Natural killer cell (primary cell): ENCODE measurements around the gene SUN3. TPM values are rescaled to one million over a fixed set of nuclear protein-coding genes. Genes with fewer than 3 reads are reported as not detected.

Experiments
- ATAC-seq, 3 donors: fragments of 150-1000 bp in 2 of 3; fragments of 200-7000 bp in 1 of 3; cut with Tn5 transposase; 1 replicate in 1 of 3; 2 replicates in 2 of 3; pipeline ENCODE4 v1.10.0; 2021; ENCODE audit warnings: mild to moderate bottlenecking in 2 of 3, moderate library complexity in 2 of 3
- DNase-seq, 2 donors: peaks; one replicate each; pipeline versions ENCODE4 v3.0.0 to v3.0.0-alpha.2; 2013 to 2021; ENCODE audit warnings: mixed read lengths in 1 of 2
- H3K27ac ChIP-seq: one replicate; pipeline ENCODE4 v1.5.1; 2013; ENCODE audit warnings: mild to moderate bottlenecking, low read length
- H3K27me3 ChIP-seq: one replicate; pipeline ENCODE4 v1.6.1; 2013; ENCODE audit warnings: low read length; ENCODE audit not compliant: control insufficient read depth, insufficient read depth
- H3K36me3 ChIP-seq: one replicate; pipeline ENCODE4 v1.6.1; 2013; ENCODE audit warnings: low read length; ENCODE audit not compliant: control insufficient read depth, insufficient read depth
- H3K4me1 ChIP-seq: one replicate; pipeline ENCODE4 v1.6.1; 2013; ENCODE audit warnings: low read length; ENCODE audit not compliant: control insufficient read depth, insufficient read depth
- H3K4me3 ChIP-seq: one replicate; pipeline ENCODE4 v1.5.1; 2013; ENCODE audit warnings: low read length
- H3K9me3 ChIP-seq: one replicate; pipeline ENCODE4 v1.6.1; 2013; ENCODE audit warnings: low read length; ENCODE audit not compliant: control insufficient read depth, insufficient read depth
- H3K27ac Mint-ChIP-seq, 2 donors: one replicate each; pipeline ENCODE4 v1.8.0; 2022; ENCODE audit warnings: mild to moderate bottlenecking in 2 of 2, mixed read lengths in 2 of 2, moderate library complexity in 1 of 2
- H3K27me3 Mint-ChIP-seq, 2 donors: one replicate each; pipeline ENCODE4 v1.8.0; 2022; ENCODE audit warnings: low read depth in 2 of 2, mixed read lengths in 2 of 2
- H3K36me3 Mint-ChIP-seq: one replicate; pipeline ENCODE4 v1.8.0; 2022; ENCODE audit warnings: mixed read lengths
- H3K4me1 Mint-ChIP-seq, 2 donors: one replicate each; pipeline ENCODE4 v1.8.0; 2022; ENCODE audit warnings: mixed read lengths in 2 of 2
- H3K4me3 Mint-ChIP-seq: one replicate; pipeline ENCODE4 v1.8.0; 2022; ENCODE audit warnings: mild to moderate bottlenecking, moderate library complexity, mixed read lengths
- H3K9me3 Mint-ChIP-seq, 2 donors: one replicate each; pipeline ENCODE4 v1.8.0; 2022; ENCODE audit warnings: mixed read lengths in 2 of 2
- CTCF ChIP-seq: fragments of 200-600 bp; IDR thresholded peaks from one replicate; pipeline ENCODE4 v1.8.0; 2022; ENCODE audit warnings: antibody characterized with exemption
- WGBS: methylation state at CpG from one replicate; pipeline ENCODE4 v1.1.7; 2013; ENCODE audit warnings: missing lambda C conversion rate; ENCODE audit not compliant: insufficient coverage; 5-methylcytosine and 5-hydroxymethylcytosine counted together
- intact Hi-C: fragments of 100-400 bp; cut with micrococcal nuclease; formaldehyde crosslinking; loops from one replicate; pipeline ENCODE4 v1.14.2; 2022
- total RNA-seq, 4 donors: library from RNA; stranded (reverse); fragments of 120-200 nt in 1 of 4; gene quantifications; one replicate each; pipeline versions ENCODE4 v1.2.3 to v1.2.4, GENCODE V29; 2013 to 2022

Gene SUN3
- total RNA-seq, 3 donors from 2014 or later (not counting 1 experiment from before 2014, with no cell fraction given), result 1.3 TPM; not detected in 2

GRCh38 chr7:47941136-47941844 lies 87.6 kb downstream of the SUN3 start:
- no peaks in the 10 kb centered on the region for H3K36me3 Mint-ChIP-seq
- no peak for ATAC-seq
- intact Hi-C loops, result no loop called here

GRCh38 chr7:47940088-47941013 lies 88.6 kb downstream of the SUN3 start:
- Histone ChIP-seq H3K36me3 (no peaks in the 10 kb centered on the region), H3K9me3 (no peaks in the 10 kb centered on the region), H3K27me3 (no peaks in the 10 kb centered on the region), H3K4me1 (peaks cover 13% of the 10 kb centered on the region), H3K27ac (no peak overlapping the region), H3K4me3 (no peak overlapping the region)
- DNase-seq (no peak), ATAC-seq (no peak)
- Mint-ChIP-seq H3K27ac (no peak overlapping the region), H3K4me1 (no peaks in the 10 kb centered on the region), H3K36me3 (no peaks in the 10 kb centered on the region), H3K27me3 (no peaks in the 10 kb centered on the region), H3K9me3 (no peaks in the 10 kb centered on the region), H3K4me3 (no peak overlapping the region)
- no peak for TF ChIP-seq CTCF
- 94% methylated on average over 14 of the region's 14 CpGs for WGBS
- intact Hi-C loops, result no loop called here

More at GRCh38 chr7:47941136-47941844, 87.6 kb downstream of the SUN3 start:
- no peak overlapping the region for H3K27ac ChIP-seq
- no peaks in the 10 kb centered on the region for H3K27me3 ChIP-seq
- H3K36me3 ChIP-seq, result no peaks in the 10 kb centered on the region
- Mint-ChIP-seq H3K9me3 (no peaks in the 10 kb centered on the region), H3K4me1 (no peaks in the 10 kb centered on the region), H3K27me3 (no peaks in the 10 kb centered on the region), H3K27ac (no peak overlapping the region), H3K4me3 (no peak overlapping the region)
- 76% methylated on average over 8 of the region's 9 CpGs for WGBS
- H3K4me1 ChIP-seq, result peaks cover 13% of the 10 kb centered on the region
- no peak for DNase-seq
- H3K4me3 ChIP-seq, result no peak overlapping the region
- TF ChIP-seq CTCF, result no peak
- no peaks in the 10 kb centered on the region for H3K9me3 ChIP-seq

- intact Hi-C loops, result no loop called here
- 85% methylated on average over 7 of the region's 7 CpGs for WGBS
- no peaks in the 10 kb centered on the region for H3K36me3 Mint-ChIP-seq
- Histone ChIP-seq H3K4me3 (no peak overlapping the region), H3K27ac (no peak overlapping the region), H3K36me3 (no peaks in the 10 kb centered on the region), H3K9me3 (no peaks in the 10 kb centered on the region), H3K4me1 (peaks cover 13% of the 10 kb centered on the region), H3K27me3 (no peaks in the 10 kb centered on the region)
- no peak overlapping the region for H3K4me3 Mint-ChIP-seq
- H3K9me3 Mint-ChIP-seq, result no peaks in the 10 kb centered on the region
- H3K27ac Mint-ChIP-seq, result no peak overlapping the region
- no peaks in the 10 kb centered on the region for H3K27me3 Mint-ChIP-seq
- no peaks in the 10 kb centered on the region for H3K4me1 Mint-ChIP-seq
- no peak for DNase-seq
- no peak for ATAC-seq
- no peak for TF ChIP-seq CTCF
Observed at GRCh38 chr7:47939425-47940036, 89.4 kb downstream of the SUN3 start.
